ENCODE measurements around the gene SLC10A3. TPM values are rescaled to one million over a fixed set of nuclear protein-coding genes. Genes with fewer than 3 reads are reported as not detected.

SLC10A3 gene
- total and polyA plus RNA-seq, 2 of the 8 experiments (the other 6 are each of a cell fraction or from before 2014, with no cell fraction given) = 6.8 to 9.5 TPM

- no peak for FAIRE-seq
- TF ChIP-seq USF2 (IDR thresholded peaks at IDR 0.05; ENCODE audit: low read length) = no peak
- no peak for TF ChIP-seq TAF1 (IDR thresholded peaks at IDR 0.05; ENCODE audit: low read depth, low read length)
- no peak for TF ChIP-seq POLR2AphosphoS5 (IDR thresholded peaks at IDR 0.05; ENCODE audit: low read depth, low read length)
- TF ChIP-seq RBBP5 (IDR thresholded peaks at IDR 0.05; ENCODE audit: borderline replicate concordance, low read depth, low read length) = no peak
- no peak for TF ChIP-seq POU5F1 (IDR thresholded peaks at IDR 0.05; ENCODE audit: low read depth, low read length)
- TF ChIP-seq TEAD4 (IDR thresholded peaks at IDR 0.05; ENCODE audit: low read depth, low read length) = no peak
- no peak for TF ChIP-seq HDAC2 (IDR thresholded peaks at IDR 0.05; ENCODE audit: borderline replicate concordance in 1 of 2, low read depth in 2 of 2, low read length in 2 of 2)
- no peak for TF ChIP-seq SIN3A (conservative IDR thresholded peaks at IDR 0.05 in 1 of 2, IDR thresholded peaks at IDR 0.05 in 1 of 2; ENCODE audit: low read depth in 1 of 2, low read length in 2 of 2)
- no peak for TF ChIP-seq EZH2 (IDR thresholded peaks at IDR 0.05; ENCODE audit: low read depth, low read length, severe bottlenecking)
- no peak for TF ChIP-seq YY1 (IDR thresholded peaks at IDR 0.05; ENCODE audit: low read depth, low read length)
- no peak for TF ChIP-seq MAFK (IDR thresholded peaks at IDR 0.05; ENCODE audit: low read depth, low read length)
- TF ChIP-seq JUN (IDR thresholded peaks at IDR 0.05; ENCODE audit: low read depth, low read length) = no peak
- no peak for TF ChIP-seq SIRT6 (IDR thresholded peaks at IDR 0.05; ENCODE audit: low read length)
These were observed 1.2 kb downstream of the SLC10A3 start for GRCh38 chrX:154489182-154489581.

More at GRCh38 chrX:154489182-154489581, 1.2 kb downstream of the SLC10A3 start:
- Histone ChIP-seq H3K18ac (ENCODE audit: extremely low read depth, low read length) (no peak overlapping the region), H3K4me1 (replicated peaks in 1 of 4; ENCODE audit: control insufficient read depth in 3 of 4, insufficient read depth in 4 of 4, low read length in 3 of 4) (peaks cover 0 to 12% (median 3%) of the 10 kb centered on the region in 4 experiments; a peak in 4 of 7 replicates), H3K56ac (replicated peaks; ENCODE audit: insufficient read length, low read depth, low read length) (no peak overlapping the region), H3K9me3 (ENCODE audit: insufficient read depth in 2 of 2, low read depth in 1 of 2, low read length in 1 of 2) (no peaks in the 10 kb centered on the region), H2BK20ac (ENCODE audit: low read length) (no peak overlapping the region), H4K91ac (replicated peaks; ENCODE audit: insufficient read length, low read length) (no peak overlapping the region), H3K4ac (replicated peaks; ENCODE audit: insufficient read length, low read depth, low read length) (no peak overlapping the region), H3K23me2 (ENCODE audit: low read depth, low read length) (no peaks in the 10 kb centered on the region; the same call in 1 of the 2 replicates), H4K20me1 (replicated peaks in 1 of 2; ENCODE audit: control insufficient read depth in 1 of 2, insufficient read depth in 2 of 2, low read length in 2 of 2) (peaks cover 1 to 2% of the 10 kb centered on the region in 2 experiments), H4K5ac (ENCODE audit: insufficient read length, low read depth, low read length) (no peak overlapping the region), H3K9ac (replicated peaks in 1 of 4; ENCODE audit: extremely low read depth in 1 of 4, low read depth in 3 of 4, low read length in 3 of 4) (no peak overlapping the region), H3K79me1 (ENCODE audit: low read depth, low read length) (no peaks in the 10 kb centered on the region), H3K27ac (ENCODE audit: low read depth, low read length) (no peak overlapping the region), H3K79me2 (ENCODE audit: control insufficient read depth in 1 of 2, insufficient read depth in 2 of 2, low read length in 2 of 2) (no peaks in the 10 kb centered on the region), H2BK12ac (ENCODE audit: low read depth, low read length) (no peak overlapping the region), H3K23ac (ENCODE audit: insufficient read length) (no peak overlapping the region), H2AK5ac (ENCODE audit: low read depth, low read length) (no peak overlapping the region), H3K14ac (ENCODE audit: insufficient read length) (no peak overlapping the region), H4K8ac (ENCODE audit: extremely low read depth, insufficient read depth, low read length) (no peak overlapping the region), H2BK5ac (ENCODE audit: low read depth, low read length) (no peak overlapping the region), H2BK15ac (ENCODE audit: low read length) (no peak overlapping the region), H3K36me3 (ENCODE audit: control insufficient read depth in 2 of 4, insufficient read depth in 4 of 4, low read length in 3 of 4) (peaks cover 0 to 12% (median 0%) of the 10 kb centered on the region in 4 experiments; a peak in 2 of 8 replicates), H3K4me3 (ENCODE audit: extremely low read depth in 1 of 4, insufficient read depth in 2 of 4, low read depth in 3 of 4, low read length in 4 of 4) (no peak overlapping the region), H3K4me2 (ENCODE audit: insufficient read depth in 1 of 2, low read depth in 2 of 2, low read length in 2 of 2) (peak overlapping the region; percentile 69 to 72; a peak in 3 of 4 replicates), H2AFZ (ENCODE audit: low read length) (no peak overlapping the region), H2BK120ac (replicated peaks; ENCODE audit: low read depth, low read length) (no peak overlapping the region), H3K27me3 (replicated peaks in 1 of 4; ENCODE audit: control insufficient read depth in 3 of 4, extremely low read depth in 1 of 4, insufficient read depth in 3 of 4, low read length in 3 of 4) (no peaks in the 10 kb centered on the region; a peak in 1 of 7 replicates)
- no peak for DNase-seq (ENCODE audit: low read depth in 1 of 2, low spot score in 2 of 2)
- WGBS, 2 experiments (ENCODE audit: extremely low coverage in 1 of 2, insufficient coverage in 1 of 2, insufficient read length in 1 of 2, insufficient replicate concordance in 2 of 2, low coverage in 1 of 2, low lambda C conversion rate in 2 of 2, missing lambda C conversion rate in 1 of 2) = 88% methylated on average over 3 of the region's 4 CpGs; no CpG with 5 or more reads in 1 of the 2 experiments
- CTCF ChIA-PET (ENCODE audit: partially characterized antibody) = interaction anchor here (0.8 to 2.0 kb wide), 4 partner anchors 14 to 60 kb away, joined by 3 to 6 read pairs (median 3); partner anchors contain the start of gene ATP6AP1
- POLR2A ChIA-PET (ENCODE audit: partially characterized antibody) = interaction anchor here (0.7 to 1.9 kb wide), 10 partner anchors 8 to 118 kb away, joined by 3 to 7 read pairs (median 4); partner anchors contain the start of gene DNASE1L1

Measured in H1 (cell line).